GM12878 (cell line): ENCODE results near the gene LSM7. TPM values are rescaled to one million over a fixed set of nuclear protein-coding genes. Genes with fewer than 3 reads are reported as not detected.

Experiments
- ATAC-seq: fragments of 200-7000 bp; cut with Tn5 transposase; 3 replicates; pipeline ENCODE4 v1.9.1; 2020; ENCODE audit warnings: mild to moderate bottlenecking, moderate library complexity
- BruUV-seq: library from RNA; stranded (reverse); fragments of 400-500 nt; replicated peaks from 2 replicates; lab custom pipeline; 2021; lab: Mats Ljungman, UMichigan
- CTCF ChIA-PET: fragments of 300-600 bp; sonication (Branson Sonifier 250); formaldehyde crosslinking; extraction: SDS; loops from one replicate; lab custom pipeline; 2021; ENCODE audit warnings: inconsistent platforms; lab: Yijun Ruan, JAX
- POLR2A ChIA-PET: fragments of 350-600 bp; formaldehyde crosslinking; extraction: SDS; loops from one replicate; lab custom pipeline; 2021; ENCODE audit warnings: inconsistent platforms; lab: Charles Lee
- RAD21 ChIA-PET: fragments of 300-600 bp; sonication (Branson Sonifier 250); formaldehyde crosslinking; loops from one replicate; lab custom pipeline; 2023; ENCODE audit warnings: antibody characterized with exemption; ENCODE audit not compliant: unreplicated experiment; lab: Charles Lee
- SMC1A ChIA-PET: fragments of 300-600 bp; sonication (Branson Sonifier 250); formaldehyde crosslinking; loops from one replicate; lab custom pipeline; 2023; ENCODE audit not compliant: unreplicated experiment, uncharacterized antibody; lab: Charles Lee
- DNase-seq: peaks from one replicate; pipeline ENCODE4 v3.0.0-alpha.2; 2011; ENCODE audit warnings: low read depth, low spot score
- FAIRE-seq: peaks from 3 replicates; lab custom pipeline; 2011; peaks lifted over from hg19 to GRCh38; lab: Jason Lieb, UNC
- H2AFZ ChIP-seq: 2 replicates; pipeline ENCODE4 v1.6.0; 2011; ENCODE audit warnings: low read depth, low read length, control low read depth; ENCODE audit not compliant: control insufficient read depth
- H3K27ac ChIP-seq: 2 replicates; pipeline ENCODE4 v1.5.1; 2011; ENCODE audit warnings: control low read depth; ENCODE audit not compliant: control insufficient read depth, insufficient read depth
- H3K27me3 ChIP-seq, 2 experiments: replicated peaks in 1 of 2; 2 replicates each; pipeline versions ENCODE4 v1.6.0 to v1.6.1; 2011; ENCODE audit warnings: low read length in 1 of 2; ENCODE audit not compliant: control insufficient read depth in 2 of 2, insufficient read depth in 2 of 2
- H3K36me3 ChIP-seq, 2 experiments: 2 replicates each; pipeline ENCODE4 v1.5.1; 2011; ENCODE audit warnings: low read length in 1 of 2; ENCODE audit not compliant: control insufficient read depth in 2 of 2, insufficient read depth in 2 of 2
- H3K4me1 ChIP-seq: 2 replicates; pipeline ENCODE4 v1.6.1; 2011; ENCODE audit warnings: mild to moderate bottlenecking, low read length, moderate library complexity, mixed read lengths; ENCODE audit not compliant: control insufficient read depth, insufficient read depth
- H3K4me2 ChIP-seq: 2 replicates; pipeline ENCODE4 v1.6.0; 2011; ENCODE audit warnings: control low read depth; ENCODE audit not compliant: control insufficient read depth, insufficient read depth
- H3K4me3 ChIP-seq: fragments of 200-600 bp; sonication (generic); 2 replicates; pipeline ENCODE4 v1.5.1; 2016
- H3K79me2 ChIP-seq: 2 replicates; pipeline ENCODE4 v1.6.0; 2011; ENCODE audit warnings: low read length; ENCODE audit not compliant: control insufficient read depth, insufficient read depth
- H3K9ac ChIP-seq: 2 replicates; pipeline ENCODE4 v1.8.0; 2011; ENCODE audit warnings: low read length, control low read depth, mixed read lengths; ENCODE audit not compliant: control insufficient read depth, insufficient read depth
- H3K9me3 ChIP-seq: replicated peaks from 3 replicates; pipeline ENCODE4 v1.5.1; 2011; ENCODE audit warnings: mild to moderate bottlenecking, low read length; ENCODE audit not compliant: control insufficient read depth, insufficient read depth
- H4K20me1 ChIP-seq: 2 replicates; pipeline ENCODE4 v1.6.0; 2011; ENCODE audit not compliant: control insufficient read depth, insufficient read depth
- FOXK2 ChIP-seq: fragments of 450-650 bp; IDR thresholded peaks from 2 replicates; pipeline ENCODE4 v1.6.1; 2017; ENCODE audit warnings: mild to moderate bottlenecking, moderate library complexity
- FOXM1 ChIP-seq: IDR thresholded peaks from 2 replicates; pipeline ENCODE4 v1.6.1; 2012; ENCODE audit warnings: low read depth, mild to moderate bottlenecking, inconsistent platforms, low read length, moderate library complexity
- NR2C2 ChIP-seq: IDR thresholded peaks from 2 replicates; pipeline ENCODE4 v1.6.1; 2011; ENCODE audit warnings: borderline replicate concordance, low read depth; ENCODE audit not compliant: control insufficient read depth, insufficient read length
- PBX3 ChIP-seq: IDR thresholded peaks from 2 replicates; pipeline ENCODE4 v1.6.1; 2011; ENCODE audit warnings: mild to moderate bottlenecking, low read depth, low read length, moderate library complexity; ENCODE audit not compliant: insufficient replicate concordance
- PRDM15 ChIP-seq: fragments of 450-650 bp; formaldehyde crosslinking; IDR thresholded peaks from 2 replicates; pipeline ENCODE4 v1.4.0; 2020; ENCODE audit warnings: mild to moderate bottlenecking, moderate library complexity
- RAD21 ChIP-seq: IDR thresholded peaks from 2 replicates; pipeline ENCODE4 v1.6.1; 2011; ENCODE audit warnings: mild to moderate bottlenecking, low read depth, low read length, moderate library complexity; ENCODE audit not compliant: insufficient read depth
- RCOR1 ChIP-seq: conservative IDR thresholded peaks from 2 replicates; pipeline ENCODE4 v1.6.1; 2012; ENCODE audit warnings: low read depth, low read length, improper control_type of control experiment
- SIN3A ChIP-seq: IDR thresholded peaks from 2 replicates; pipeline ENCODE4 v1.6.1; 2012; ENCODE audit warnings: low read depth, low read length, improper control_type of control experiment
- SMAD1 ChIP-seq: fragments of 450-650 bp; IDR thresholded peaks from 2 replicates; pipeline ENCODE4 v1.6.1; 2018; ENCODE audit warnings: mild to moderate bottlenecking, low read depth; ENCODE audit not compliant: partially characterized antibody
- SMARCA5 ChIP-seq: fragments of 450-650 bp; IDR thresholded peaks from 2 replicates; pipeline ENCODE4 v1.6.1; 2017; ENCODE audit warnings: mild to moderate bottlenecking
- SMC3 ChIP-seq: IDR thresholded peaks from 2 replicates; pipeline ENCODE4 v1.6.1; 2011; ENCODE audit warnings: low read length, improper control_type of control experiment, borderline replicate concordance
- SP1 ChIP-seq: IDR thresholded peaks from one replicate; pipeline ENCODE4 v1.6.1; 2011; ENCODE audit warnings: low read depth, low read length
- WGBS: methylation state at CpG from one replicate; pipeline ENCODE4 v1.1.6; 2016; ENCODE audit warnings: low lambda C conversion rate; ENCODE audit not compliant: insufficient replicate concordance, insufficient coverage; ENCODE audit errors: missing lambda C conversion rate; 5-methylcytosine and 5-hydroxymethylcytosine counted together
- in situ Hi-C: fragments of 300-500 bp; cut with MboI; formaldehyde crosslinking; loops from 9 replicates; pipeline ENCODE4 v1.14.3; 2018; ENCODE audit warnings: mixed read lengths
- intact Hi-C: fragments of 100-400 bp; cut with micrococcal nuclease; formaldehyde crosslinking; loops from one replicate; pipeline ENCODE4 v1.14.2; 2022; ENCODE audit not compliant: unreplicated experiment
- polyA plus RNA-seq, 11 experiments: library from polyadenylated mRNA; depleted of rRNA in 4 of 11; unstranded in 6 of 11; stranded (reverse) in 5 of 11; fragments of >200 nt; fragmentation: Nextera tagmentation in 4 of 11; fragmentation: Illumina TruSeq in 1 of 11; extraction: Ambion mirVana in 4 of 11; extraction: Trizol in 1 of 11; gene quantifications; 1 replicate in 1 of 11; 2 replicates in 10 of 11; pipeline versions ENCODE4 v1.2.1 to v1.2.3, GENCODE V29; 2011 to 2016; ENCODE audit warnings: inconsistent platforms in 2 of 11, missing spikeins in 2 of 11, low read depth in 1 of 11
- total RNA-seq, 4 experiments: library from RNA; depleted of rRNA in 3 of 4; stranded (reverse); fragments of >200 nt in 3 of 4; fragmentation: Illumina TruSeq in 1 of 4; extraction: Trizol in 1 of 4; gene quantifications; 2 replicates each; pipeline versions ENCODE4 v1.2.1 to v1.2.3, GENCODE V29; 2013 to 2021

Gene LSM7
- total and polyA plus RNA-seq, 10 of the 15 experiments (the other 5 are each of a cell fraction or from before 2014, with no cell fraction given): 24.4 to 424 (median 217) TPM

DNA sequence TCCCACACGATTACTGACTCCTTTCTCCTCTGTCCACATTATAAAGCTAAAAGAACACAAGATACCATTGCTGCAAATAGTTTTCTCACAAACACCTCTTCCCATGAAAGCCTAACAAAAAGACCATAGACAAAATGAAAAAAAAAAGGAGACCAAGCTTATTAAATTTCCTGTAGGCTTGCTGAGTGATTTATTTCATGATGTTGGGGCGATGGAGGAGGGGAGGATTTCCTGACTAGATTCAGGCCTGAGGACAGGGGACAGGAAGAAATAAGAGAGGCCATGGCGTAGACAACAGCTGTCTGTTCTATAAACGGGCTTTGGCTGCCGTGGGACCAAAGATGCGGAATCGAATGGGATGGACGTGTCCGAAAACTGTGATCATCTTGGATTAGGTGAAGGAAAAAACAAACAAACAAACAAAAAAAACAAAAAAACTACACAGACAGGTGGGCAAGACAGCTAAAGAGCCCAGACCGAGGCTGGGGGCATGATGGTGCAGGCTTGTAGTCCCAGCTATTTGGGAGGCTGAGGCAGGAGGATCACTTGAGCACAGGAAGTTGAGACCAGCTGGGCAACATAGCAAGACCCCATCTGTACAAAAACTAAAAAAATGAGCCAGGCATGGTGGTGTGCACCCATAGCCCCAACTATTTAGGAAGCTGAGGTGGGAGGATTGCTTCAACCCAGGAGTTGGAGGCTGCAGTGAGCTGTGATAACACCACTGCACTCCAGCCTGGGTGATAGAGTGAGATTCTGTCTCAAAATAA, 37.0 kb upstream of the LSM7 start:
- in situ Hi-C loops (no loop called here), intact Hi-C loops (no loop called here)
- Histone ChIP-seq H4K20me1 (no peaks in the 10 kb centered on the region), H2AFZ (no peak overlapping the region), H3K9me3 (no peaks in the 10 kb centered on the region; the same call in 2 of the 3 replicates), H3K27me3 (no peaks in the 10 kb centered on the region), H3K27ac (no peak overlapping the region), H3K4me3 (no peak overlapping the region), H3K4me1 (no peaks in the 10 kb centered on the region), H3K9ac (no peak overlapping the region), H3K4me2 (no peak overlapping the region), H3K36me3 (no peaks in the 10 kb centered on the region), H3K79me2 (no peaks in the 10 kb centered on the region)
- FAIRE-seq: no peak
- TF ChIP-seq PBX3: no peak
- RAD21 ChIA-PET: no interaction called here
- WGBS: 37% methylated on average over 10 of the region's 10 CpGs
- SMC1A ChIA-PET: no interaction called here
- POLR2A ChIA-PET: interaction anchor here (0.7 kb wide), 1 partner anchor 63 kb away, joined by 3 read pairs; no protein-coding TSS in a partner anchor
- DNase-seq: no peak
- CTCF ChIA-PET: interaction anchor here (0.9 kb wide), 1 partner anchor 115 kb away, joined by 3 read pairs; no protein-coding TSS in a partner anchor
- no peak for ATAC-seq
- no TSS peak for BruUV-seq

- ChIA-PET POLR2A (no interaction called here), RAD21 (no interaction called here)
- 46% methylated on average over 12 of the region's 17 CpGs for WGBS
- no peak for TF ChIP-seq SMARCA5
- no peak for TF ChIP-seq RAD21
- TF ChIP-seq SP1: no peak
- no peak for TF ChIP-seq NR2C2
- TF ChIP-seq FOXK2: no peak
- no peak for TF ChIP-seq SMAD1
- no peak for TF ChIP-seq SIN3A
- TF ChIP-seq PRDM15 (CRISPR knock-in tag): no peak
- TF ChIP-seq SMC3: no peak
- no peak for TF ChIP-seq RCOR1
- TF ChIP-seq FOXM1: no peak
Observed at GRCh38 chr19:2363419-2363818, 35.0 kb upstream of the LSM7 start.

More at GRCh38 chr19:2363419-2363818, 35.0 kb upstream of the LSM7 start:
- no peaks in the 10 kb centered on the region for H3K27me3 ChIP-seq
- no peaks in the 10 kb centered on the region for H3K36me3 ChIP-seq
- no peaks in the 10 kb centered on the region; the same call in 2 of the 3 replicates for H3K9me3 ChIP-seq
- H3K27ac ChIP-seq: no peak overlapping the region
- H2AFZ ChIP-seq: no peak overlapping the region
- in situ Hi-C loops (no loop called here), intact Hi-C loops (no loop called here)
- FAIRE-seq: no peak
- no peak overlapping the region for H3K4me2 ChIP-seq
- DNase-seq: no peak
- no peaks in the 10 kb centered on the region for H3K79me2 ChIP-seq
- ATAC-seq: no peak
- no peaks in the 10 kb centered on the region for H4K20me1 ChIP-seq
- SMC1A ChIA-PET: no interaction called here
- CTCF ChIA-PET: interaction anchor here (0.6 kb wide), 1 partner anchor 31 kb away, joined by 3 read pairs; no protein-coding TSS in a partner anchor
- H3K9ac ChIP-seq: no peak overlapping the region
- H3K4me1 ChIP-seq: no peaks in the 10 kb centered on the region
- H3K4me3 ChIP-seq: no peak overlapping the region
- BruUV-seq: no TSS peak
